ENCODE data around the gene RPL37A. TPM values are rescaled to one million over a fixed set of nuclear protein-coding genes. Genes with fewer than 3 reads are reported as not detected.

Gene RPL37A
- total RNA-seq, 1 donor from 2014 or later = 3,465 TPM

- no peak for DNase-seq (ENCODE audit: low read depth in 2 of 2)
Observed at GRCh38 chr2:216546241-216546640, 47.6 kb downstream of the RPL37A start.

GRCh38 chr2:216546641-216547403 lies 48.2 kb downstream of the RPL37A start:
- DNase-seq (ENCODE audit: low read depth in 2 of 2) = no peak

- DNase-seq (ENCODE audit: low read depth in 2 of 2) = no peak
Observed at GRCh38 chr2:216548901-216549331, 50.3 kb downstream of the RPL37A start.

GRCh38 chr2:216549926-216550690 lies 51.5 kb downstream of the RPL37A start:
- no peak for DNase-seq (ENCODE audit: low read depth in 2 of 2)

- DNase-seq (ENCODE audit: low read depth in 2 of 2) = peak; percentile 18 to 68
Observed at GRCh38 chr2:216551234-216552068, 52.8 kb downstream of the RPL37A start.

GRCh38 chr2:216553093-216553478 lies 54.4 kb downstream of the RPL37A start:
- no peak for DNase-seq (ENCODE audit: low read depth in 2 of 2)

Other genes starting within 250 kb of the RPL37A start
- gene MARCHF4, start 126.4 kb upstream of the RPL37A start, total RNA-seq = 0.20 and 0.22 TPM in 2 replicates
- gene SMARCAL1, start 86.4 kb upstream of the RPL37A start, total RNA-seq = 9.6 and 11.9 TPM in 2 replicates
- gene IGFBP2, start 134.6 kb downstream of the RPL37A start, total RNA-seq = 24.0 and 56.2 TPM in 2 replicates
- 0.20 and 5.0 TPM in 2 replicates for gene IGFBP5, start 196.7 kb downstream of the RPL37A start, total RNA-seq